H1 (cell line): ENCODE data around the gene CHSY1. TPM values are rescaled to one million over a fixed set of nuclear protein-coding genes. Genes with fewer than 3 reads are reported as not detected.

Experiments
- CTCF ChIA-PET: fragments of 300-600 bp; sonication (Branson Sonifier 250); formaldehyde crosslinking; loops from one replicate; lab custom pipeline; 2021; ENCODE audit not compliant: partially characterized antibody; lab: Charles Lee
- POLR2A ChIA-PET: fragments of 300-600 bp; sonication (Branson Sonifier 250); formaldehyde crosslinking; loops from one replicate; lab custom pipeline; 2021; ENCODE audit warnings: inconsistent platforms; ENCODE audit not compliant: partially characterized antibody; lab: Charles Lee
- DNase-seq, 2 experiments: peaks; one replicate each; pipeline versions ENCODE4 v3.0.0 to v3.0.0-alpha.2; 2010 to 2022; ENCODE audit warnings: low spot score in 2 of 2, low read depth in 1 of 2, mixed read lengths in 1 of 2
- FAIRE-seq: peaks from 2 replicates; lab custom pipeline; 2011; peaks lifted over from hg19 to GRCh38; lab: Jason Lieb, UNC
- H2AFZ ChIP-seq: 2 replicates; pipeline ENCODE4 v1.8.1; 2012; ENCODE audit warnings: low read length, inconsistent platforms
- H2AK5ac ChIP-seq: 2 replicates; pipeline ENCODE4 v1.6.1; 2013; ENCODE audit warnings: low read depth, low read length
- H2BK120ac ChIP-seq: replicated peaks from 2 replicates; pipeline ENCODE3; 2013; ENCODE audit warnings: low read depth, low read length, inconsistent platforms
- H2BK12ac ChIP-seq: 2 replicates; pipeline ENCODE4 v1.6.1; 2013; ENCODE audit warnings: low read depth, low read length
- H2BK15ac ChIP-seq: 2 replicates; pipeline ENCODE4 v1.6.1; 2013; ENCODE audit warnings: low read length
- H2BK20ac ChIP-seq: 2 replicates; pipeline ENCODE4 v1.6.1; 2013; ENCODE audit warnings: low read length
- H2BK5ac ChIP-seq: 2 replicates; pipeline ENCODE4 v1.6.1; 2013; ENCODE audit warnings: low read depth, low read length
- H3K14ac ChIP-seq: 2 replicates; pipeline ENCODE4 v1.6.1; 2013; ENCODE audit warnings: inconsistent platforms; ENCODE audit not compliant: insufficient read length
- H3K18ac ChIP-seq: 2 replicates; pipeline ENCODE4 v1.6.1; 2013; ENCODE audit warnings: low read length; ENCODE audit errors: extremely low read depth
- H3K23ac ChIP-seq: 2 replicates; pipeline ENCODE4 v1.6.1; 2013; ENCODE audit warnings: inconsistent platforms; ENCODE audit not compliant: insufficient read length
- H3K23me2 ChIP-seq: 2 replicates; pipeline ENCODE4 v1.6.1; 2013; ENCODE audit warnings: low read depth, low read length
- H3K27ac ChIP-seq: 2 replicates; pipeline ENCODE4 v1.6.1; 2011; ENCODE audit warnings: low read depth, low read length, inconsistent platforms
- H3K27me3 ChIP-seq, 4 experiments: replicated peaks in 1 of 4; 1 replicate in 1 of 4; 2 replicates in 3 of 4; pipeline versions ENCODE4 v1.6.1 to v1.8.1; 2011 to 2013; ENCODE audit warnings: low read length in 3 of 4, mild to moderate bottlenecking in 3 of 4, inconsistent platforms in 2 of 4, mixed read lengths in 2 of 4, moderate library complexity in 1 of 4; ENCODE audit not compliant: control insufficient read depth in 3 of 4, insufficient read depth in 3 of 4; ENCODE audit errors: extremely low read depth in 1 of 4
- H3K36me3 ChIP-seq, 4 experiments: 2 replicates each; pipeline versions ENCODE4 v1.6.1 to v1.8.1; 2011 to 2013; ENCODE audit warnings: mild to moderate bottlenecking in 4 of 4, low read length in 3 of 4, moderate library complexity in 2 of 4, control low read depth in 1 of 4, inconsistent platforms in 1 of 4; ENCODE audit not compliant: insufficient read depth in 4 of 4, control insufficient read depth in 2 of 4
- H3K4ac ChIP-seq: replicated peaks from 2 replicates; pipeline ENCODE3; 2013; ENCODE audit warnings: low read length, low read depth, mixed read lengths, inconsistent platforms; ENCODE audit not compliant: insufficient read length
- H3K4me1 ChIP-seq, 4 experiments: replicated peaks in 1 of 4; 1 replicate in 1 of 4; 2 replicates in 3 of 4; pipeline versions ENCODE4 v1.6.1 to v1.8.1; 2011 to 2013; ENCODE audit warnings: low read length in 3 of 4, inconsistent platforms in 2 of 4, mixed read lengths in 1 of 4; ENCODE audit not compliant: insufficient read depth in 4 of 4, control insufficient read depth in 3 of 4
- H3K4me2 ChIP-seq, 2 experiments: 2 replicates each; pipeline versions ENCODE4 v1.6.1 to v1.8.1; 2011 to 2013; ENCODE audit warnings: low read depth in 2 of 2, low read length in 2 of 2, control low read depth in 1 of 2, inconsistent platforms in 1 of 2, mild to moderate bottlenecking in 1 of 2; ENCODE audit not compliant: insufficient read depth in 1 of 2
- H3K4me3 ChIP-seq, 4 experiments: fragments of 200-600, 300-600 bp in 1 of 4; sonication (generic), shearing (Covaris generic), sonication (Bioruptor Twin) in 1 of 4; 2 replicates each; pipeline versions ENCODE4 v1.5.1 to v1.8.1; 2011 to 2016; ENCODE audit warnings: low read length in 4 of 4, low read depth in 3 of 4, control low read depth in 2 of 4, inconsistent platforms in 2 of 4, mild to moderate bottlenecking in 2 of 4, mixed read lengths in 1 of 4, moderate library complexity in 1 of 4; ENCODE audit not compliant: insufficient read depth in 2 of 4; ENCODE audit errors: extremely low read depth in 1 of 4
- H3K56ac ChIP-seq: replicated peaks from 2 replicates; pipeline ENCODE3; 2013; ENCODE audit warnings: low read depth, mild to moderate bottlenecking, mixed read lengths, low read length, inconsistent platforms; ENCODE audit not compliant: insufficient read length
- H3K79me1 ChIP-seq: 2 replicates; pipeline ENCODE4 v1.6.1; 2013; ENCODE audit warnings: low read depth, low read length, control low read depth
- H3K79me2 ChIP-seq, 2 experiments: 2 replicates each; pipeline versions ENCODE4 v1.6.1 to v1.8.1; 2012 to 2013; ENCODE audit warnings: low read length in 2 of 2, mild to moderate bottlenecking in 2 of 2, inconsistent platforms in 1 of 2; ENCODE audit not compliant: insufficient read depth in 2 of 2, control insufficient read depth in 1 of 2
- H3K9ac ChIP-seq, 4 experiments: replicated peaks in 1 of 4; 1 replicate in 1 of 4; 2 replicates in 3 of 4; pipeline versions ENCODE4 v1.6.1 to v1.8.1; 2011 to 2013; ENCODE audit warnings: low read depth in 3 of 4, low read length in 3 of 4, control low read depth in 2 of 4, mild to moderate bottlenecking in 2 of 4, moderate library complexity in 2 of 4, inconsistent platforms in 1 of 4; ENCODE audit errors: extremely low read depth in 1 of 4
- H3K9me3 ChIP-seq, 2 experiments: 2 replicates each; pipeline versions ENCODE4 v1.6.1 to v1.8.1; 2012 to 2013; ENCODE audit warnings: mild to moderate bottlenecking in 2 of 2, moderate library complexity in 2 of 2, control low read depth in 1 of 2, inconsistent platforms in 1 of 2, low read depth in 1 of 2, low read length in 1 of 2, mixed read lengths in 1 of 2; ENCODE audit not compliant: insufficient read depth in 2 of 2
- H4K20me1 ChIP-seq, 2 experiments: replicated peaks in 1 of 2; 2 replicates each; pipeline versions ENCODE3 to v1.8.1; 2011 to 2013; ENCODE audit warnings: inconsistent platforms in 2 of 2, low read length in 2 of 2, mild to moderate bottlenecking in 1 of 2; ENCODE audit not compliant: insufficient read depth in 2 of 2, control insufficient read depth in 1 of 2
- H4K5ac ChIP-seq: 2 replicates; pipeline ENCODE4 v1.6.1; 2013; ENCODE audit warnings: low read length, low read depth, mixed read lengths, inconsistent platforms; ENCODE audit not compliant: insufficient read length
- H4K8ac ChIP-seq: 2 replicates; pipeline ENCODE4 v1.8.0; 2013; ENCODE audit warnings: mild to moderate bottlenecking, moderate library complexity, low read length, inconsistent platforms; ENCODE audit not compliant: insufficient read depth; ENCODE audit errors: extremely low read depth
- H4K91ac ChIP-seq: replicated peaks from 2 replicates; pipeline ENCODE3; 2013; ENCODE audit warnings: low read length, mixed read lengths, inconsistent platforms; ENCODE audit not compliant: insufficient read length
- SUZ12 ChIP-seq: fragments of 200-600 bp; sonication (generic); IDR thresholded peaks from 2 replicates; pipeline ENCODE4 v1.6.1; 2012; ENCODE audit warnings: mild to moderate bottlenecking, inconsistent platforms, low read length, moderate library complexity, mixed read lengths
- WGBS, 2 experiments: shearing (Covaris generic) in 1 of 2; methylation state at CpG; one replicate each; pipeline versions ENCODE4 v1.1.6 to v1.1.7; 2013 to 2015; ENCODE audit warnings: low lambda C conversion rate in 2 of 2, mixed read lengths in 2 of 2, inconsistent platforms in 1 of 2, low coverage in 1 of 2, missing lambda C conversion rate in 1 of 2; ENCODE audit not compliant: insufficient replicate concordance in 2 of 2, insufficient coverage in 1 of 2, insufficient read length in 1 of 2; ENCODE audit errors: extremely low coverage in 1 of 2, missing lambda C conversion rate in 1 of 2; 5-methylcytosine and 5-hydroxymethylcytosine counted together
- polyA plus RNA-seq, 7 experiments: library from polyadenylated mRNA; depleted of rRNA in 3 of 7; stranded (reverse) in 5 of 7; unstranded in 2 of 7; fragments of >200 nt in 5 of 7; fragments of 200-250 nt in 2 of 7; gene quantifications; 1 replicate in 5 of 7; 2 replicates in 1 of 7; 4 replicates in 1 of 7; pipeline versions ENCODE4 v1.2.1 to v1.2.3, GENCODE V29; 2011 to 2013; ENCODE audit warnings: missing spikeins in 2 of 7, mixed read lengths in 2 of 7
- total RNA-seq: library from RNA; stranded (reverse); fragmentation: NEBNext Ultra II Directional; extraction: Animal tissue kit (Norgen Biotek cat#: 25700); gene quantifications from 2 replicates; pipeline ENCODE4 v1.2.1, GENCODE V29; 2021
- TF ChIP-seq, protein P1 (sequence below), 3 experiments: IDR thresholded peaks; 1 replicate in 2 of 3; 2 replicates in 1 of 3; pipeline versions ENCODE4 v1.5.1 to v1.6.1; 2011; ENCODE audit warnings: low read length in 3 of 3, mild to moderate bottlenecking in 3 of 3, inconsistent platforms in 2 of 3, low read depth in 1 of 3, moderate library complexity in 1 of 3; ENCODE audit not compliant: insufficient read depth in 1 of 3; ENCODE audit errors: control extremely low read depth in 1 of 3
- TF ChIP-seq, protein P2 (sequence below): IDR thresholded peaks from 2 replicates; pipeline ENCODE4 v1.6.1; 2012; ENCODE audit warnings: inconsistent platforms

Gene CHSY1
- total and polyA plus RNA-seq, 2 of the 8 experiments (the other 6 are each of a cell fraction or from before 2014, with no cell fraction given) = 24.9 to 60.7 TPM

DNA sequence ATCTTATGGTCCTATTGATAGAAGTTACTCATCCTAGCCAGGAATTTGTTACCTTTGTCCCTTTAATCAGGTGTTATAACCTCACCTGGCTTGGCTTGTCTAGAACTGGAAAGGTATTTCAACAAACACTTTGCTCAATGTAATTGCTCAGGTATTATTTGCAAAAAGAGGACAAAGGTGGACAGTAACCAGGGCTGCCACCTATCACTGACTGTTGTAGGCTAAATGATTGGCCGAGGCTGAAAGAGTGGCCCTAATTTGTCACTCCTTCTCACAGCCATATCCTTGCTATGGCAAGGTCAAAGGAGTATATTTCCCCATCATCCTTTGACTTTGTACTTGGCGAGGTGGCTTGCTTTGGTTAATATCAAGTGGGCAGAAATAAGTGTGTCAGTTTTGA, 28.2 kb upstream of the CHSY1 start:
- Histone ChIP-seq H3K4me1 (peaks cover 0 to 3% (median 1%) of the 10 kb centered on the region in 4 experiments; a peak in 3 of 7 replicates), H3K4me2 (no peak overlapping the region), H3K79me1 (no peaks in the 10 kb centered on the region; the same call in 1 of the 2 replicates), H2BK12ac (no peak overlapping the region), H2BK5ac (no peak overlapping the region), H3K23me2 (peaks cover 8% of the 10 kb centered on the region), H4K5ac (no peak overlapping the region), H3K4ac (no peak overlapping the region), H3K27ac (no peak overlapping the region), H2BK15ac (no peak overlapping the region), H3K14ac (no peak overlapping the region), H4K91ac (no peak overlapping the region), H2BK120ac (no peak overlapping the region), H2AFZ (no peak overlapping the region), H3K4me3 (no peak overlapping the region), H2AK5ac (no peak overlapping the region), H4K20me1 (peaks cover 0 to 6% of the 10 kb centered on the region in 2 experiments), H3K36me3 (peaks cover 20 to 47% (median 34%) of the 10 kb centered on the region in 4 experiments), H3K9me3 (no peaks in the 10 kb centered on the region), H2BK20ac (no peak overlapping the region), H3K9ac (no peak overlapping the region), H3K23ac (no peak overlapping the region), H3K18ac (no peak overlapping the region), H3K56ac (no peak overlapping the region), H3K79me2 (peaks cover 0 to 17% of the 10 kb centered on the region in 2 experiments; a peak in 3 of 4 replicates), H4K8ac (no peak overlapping the region), H3K27me3 (no peaks in the 10 kb centered on the region)
- POLR2A ChIA-PET = interaction anchor here (0.9 to 1.1 kb wide), 2 partner anchors 8 to 359 kb away, joined by 3 to 4 read pairs; no protein-coding TSS in a partner anchor
- TF ChIP-seq, protein P1, sequence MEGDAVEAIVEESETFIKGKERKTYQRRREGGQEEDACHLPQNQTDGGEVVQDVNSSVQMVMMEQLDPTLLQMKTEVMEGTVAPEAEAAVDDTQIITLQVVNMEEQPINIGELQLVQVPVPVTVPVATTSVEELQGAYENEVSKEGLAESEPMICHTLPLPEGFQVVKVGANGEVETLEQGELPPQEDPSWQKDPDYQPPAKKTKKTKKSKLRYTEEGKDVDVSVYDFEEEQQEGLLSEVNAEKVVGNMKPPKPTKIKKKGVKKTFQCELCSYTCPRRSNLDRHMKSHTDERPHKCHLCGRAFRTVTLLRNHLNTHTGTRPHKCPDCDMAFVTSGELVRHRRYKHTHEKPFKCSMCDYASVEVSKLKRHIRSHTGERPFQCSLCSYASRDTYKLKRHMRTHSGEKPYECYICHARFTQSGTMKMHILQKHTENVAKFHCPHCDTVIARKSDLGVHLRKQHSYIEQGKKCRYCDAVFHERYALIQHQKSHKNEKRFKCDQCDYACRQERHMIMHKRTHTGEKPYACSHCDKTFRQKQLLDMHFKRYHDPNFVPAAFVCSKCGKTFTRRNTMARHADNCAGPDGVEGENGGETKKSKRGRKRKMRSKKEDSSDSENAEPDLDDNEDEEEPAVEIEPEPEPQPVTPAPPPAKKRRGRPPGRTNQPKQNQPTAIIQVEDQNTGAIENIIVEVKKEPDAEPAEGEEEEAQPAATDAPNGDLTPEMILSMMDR (IDR thresholded peaks at IDR 0.05; ENCODE audit: control extremely low read depth in 1 of 3, insufficient read depth in 1 of 3, low read depth in 1 of 3, low read length in 3 of 3) = no peak
- TF ChIP-seq SUZ12 = no peak
- TF ChIP-seq, protein P2, sequence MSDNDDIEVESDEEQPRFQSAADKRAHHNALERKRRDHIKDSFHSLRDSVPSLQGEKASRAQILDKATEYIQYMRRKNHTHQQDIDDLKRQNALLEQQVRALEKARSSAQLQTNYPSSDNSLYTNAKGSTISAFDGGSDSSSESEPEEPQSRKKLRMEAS = no peak
- DNase-seq = no peak
- WGBS, 2 experiments = 90% methylated on average over 2 of the region's 2 CpGs; no CpG with 5 or more reads in 1 of the 2 experiments
- CTCF ChIA-PET = interaction anchor here (1.0 to 3.2 kb wide), 3 partner anchors 8 to 367 kb away, joined by 4 to 21 read pairs (median 4); no protein-coding TSS in a partner anchor
- no peak for FAIRE-seq
